ENCODE results near the gene RABGGTA.

RABGGTA gene

DNA sequence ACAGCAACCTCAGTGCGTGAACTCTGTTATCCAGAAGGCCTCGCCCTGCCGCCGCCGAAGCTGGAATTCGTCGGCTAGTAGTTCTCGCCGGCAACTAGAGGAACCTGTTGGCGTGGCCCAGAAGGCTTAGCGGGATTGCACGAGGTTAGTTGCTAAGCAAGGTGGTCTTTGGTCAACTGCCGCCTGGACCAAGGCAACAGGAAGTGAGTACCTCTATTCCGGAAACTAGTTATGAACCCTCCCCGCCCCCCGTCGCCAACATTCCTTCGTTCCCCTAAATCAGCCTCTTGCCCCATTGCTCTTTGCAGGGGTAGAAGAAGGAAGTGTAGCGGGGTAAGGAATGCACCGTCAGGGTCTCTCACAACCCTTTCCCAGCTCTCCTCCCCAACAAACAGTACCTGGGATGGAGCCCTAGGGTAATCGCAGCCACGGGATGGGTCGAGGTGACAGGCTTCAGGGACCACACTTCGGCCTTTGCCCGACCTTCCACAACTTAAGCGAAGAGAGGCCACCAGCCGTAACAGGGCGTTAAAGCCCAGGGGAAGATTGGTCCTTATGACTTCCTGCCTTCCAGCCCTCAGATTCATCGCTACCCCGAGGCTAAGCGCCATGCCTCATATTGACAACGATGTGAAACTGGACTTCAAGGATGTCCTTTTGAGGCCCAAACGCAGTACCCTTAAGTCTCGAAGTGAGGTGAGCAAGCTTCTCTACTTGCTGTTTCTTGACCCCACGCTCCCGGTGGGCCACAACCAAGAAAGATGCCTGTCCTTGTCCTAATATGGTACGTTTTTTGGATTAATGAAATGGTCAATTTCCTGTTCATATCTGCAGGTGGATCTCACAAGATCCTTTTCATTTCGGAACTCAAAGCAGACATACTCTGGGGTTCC, 38.5 kb downstream of the RABGGTA start, which contains the start of gene GMPR2:
Gene GMPR2, plus strand, starts transcription at position 285 of the 893 bp plus-strand sequence. Its CDS starts 325 bp downstream, at position 610.
- peak within 1 kb of the TSS; percentile 67 for H3K4me3 ChIP-seq (ENCODE audit: severe bottlenecking)
- peak; percentile 55 for ATAC-seq (ENCODE audit: low read depth)
- peak within 1 kb of the TSS; percentile 76 for H3K27ac ChIP-seq (ENCODE audit: poor library complexity, severe bottlenecking)
- H3K27me3 ChIP-seq (ENCODE audit: insufficient read depth, poor library complexity, severe bottlenecking): no peaks in the 10 kb centered on the region
- H3K9me3 ChIP-seq (ENCODE audit: severe bottlenecking): no peaks in the 10 kb centered on the region
- no peak for TF ChIP-seq CTCF (IDR thresholded peaks at IDR 0.05; ENCODE audit: poor library complexity, severe bottlenecking)
- H3K36me3 ChIP-seq (ENCODE audit: low read depth): peaks cover 68% of the 10 kb centered on the region
- H3K4me1 ChIP-seq (ENCODE audit: insufficient read depth, poor library complexity, severe bottlenecking): peaks cover 14% of the 10 kb centered on the region
- DNase-seq (ENCODE audit: low spot score): no peak

DNA sequence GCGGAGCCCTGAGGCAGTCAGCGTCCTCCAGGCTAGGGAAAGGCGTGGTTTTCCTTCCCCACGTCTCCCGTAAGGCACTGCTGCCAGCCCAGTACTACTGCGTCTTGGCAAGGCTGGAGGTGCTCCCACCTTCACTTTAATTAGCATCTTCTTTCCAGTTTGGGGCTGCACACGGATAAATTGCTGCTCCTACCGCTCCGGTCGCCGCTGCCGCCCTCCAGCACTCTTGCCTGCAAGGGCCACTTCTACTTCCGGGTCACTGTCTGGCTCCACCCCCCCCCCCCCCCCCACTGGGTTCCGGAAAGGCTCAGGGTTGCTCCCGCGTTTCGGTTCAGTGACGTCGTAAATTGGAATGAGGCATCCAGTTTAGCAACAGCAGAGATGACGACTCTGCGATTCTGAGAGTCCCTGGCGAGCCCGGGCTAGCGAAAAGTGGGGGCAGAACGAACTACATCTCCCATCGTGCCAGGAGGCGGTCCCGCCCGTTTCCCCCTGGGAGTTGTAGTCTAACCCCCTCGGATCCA, 39.2 kb downstream of the RABGGTA start, which contains the start of gene NEDD8:
Gene NEDD8, minus strand, starts transcription at position 247 of the 524 bp plus-strand sequence. Its CDS starts 100 bp downstream, at position 147.
- no peak for TF ChIP-seq CTCF (IDR thresholded peaks at IDR 0.05; ENCODE audit: poor library complexity, severe bottlenecking)
- Histone ChIP-seq H3K4me3 (ENCODE audit: severe bottlenecking) (peak within 1 kb of the TSS; percentile 67), H3K27me3 (ENCODE audit: insufficient read depth, poor library complexity, severe bottlenecking) (no peaks in the 10 kb centered on the region), H3K4me1 (ENCODE audit: insufficient read depth, poor library complexity, severe bottlenecking) (peaks cover 18% of the 10 kb centered on the region), H3K27ac (ENCODE audit: poor library complexity, severe bottlenecking) (peak within 1 kb of the TSS; percentile 76), H3K9me3 (ENCODE audit: severe bottlenecking) (no peaks in the 10 kb centered on the region), H3K36me3 (ENCODE audit: low read depth) (peaks cover 68% of the 10 kb centered on the region)
- peak; percentile 99 for DNase-seq (ENCODE audit: low spot score)
- ATAC-seq (ENCODE audit: low read depth): peak; percentile 88

DNA sequence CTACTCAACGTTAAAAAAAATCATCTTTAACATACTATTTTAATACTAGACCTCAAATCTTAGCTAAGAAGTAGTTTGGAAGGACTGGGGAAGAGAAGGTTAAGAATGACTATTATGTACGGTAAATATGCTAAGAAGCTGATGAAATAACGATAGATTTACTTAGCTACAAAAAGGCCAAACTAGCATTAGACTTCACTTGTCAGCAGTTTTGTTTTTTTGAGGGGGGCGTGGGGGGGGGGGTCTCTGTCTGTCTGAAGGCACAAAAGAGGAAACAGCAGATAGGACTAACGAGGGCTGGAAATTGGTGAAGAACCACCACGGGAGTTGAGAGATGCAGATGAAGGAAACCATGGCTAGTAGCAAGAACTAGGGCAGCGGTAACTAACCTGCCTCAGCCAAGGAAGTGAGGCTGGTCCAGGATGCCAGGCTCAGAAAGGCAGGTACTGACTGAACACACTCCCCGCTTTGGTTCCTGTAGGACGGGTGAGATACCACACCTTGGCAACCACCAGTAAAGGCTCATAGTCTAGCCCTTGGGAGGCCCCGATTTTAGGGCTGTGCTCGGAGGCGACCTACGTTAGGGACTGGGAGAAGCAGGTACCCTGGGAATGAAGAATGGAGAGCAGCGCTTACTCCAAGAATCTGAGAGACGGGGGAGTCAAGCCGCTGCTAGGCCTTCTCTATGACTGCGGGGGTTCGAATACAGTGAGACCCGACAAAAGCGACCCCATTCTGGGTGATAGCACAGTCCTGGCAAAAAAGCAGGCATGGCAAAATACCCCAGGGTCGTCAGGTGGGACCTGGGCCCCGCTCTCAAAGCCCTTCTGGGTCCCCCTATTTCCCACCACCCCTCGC, 39.9 kb downstream of the RABGGTA start:
- Histone ChIP-seq H3K4me3 (ENCODE audit: severe bottlenecking) (peak overlapping the region; percentile 67), H3K27ac (ENCODE audit: poor library complexity, severe bottlenecking) (peak overlapping the region; percentile 76), H3K9me3 (ENCODE audit: severe bottlenecking) (no peaks in the 10 kb centered on the region), H3K4me1 (ENCODE audit: insufficient read depth, poor library complexity, severe bottlenecking) (peaks cover 25% of the 10 kb centered on the region), H3K36me3 (ENCODE audit: low read depth) (peaks cover 68% of the 10 kb centered on the region), H3K27me3 (ENCODE audit: insufficient read depth, poor library complexity, severe bottlenecking) (no peaks in the 10 kb centered on the region)
- ATAC-seq (ENCODE audit: low read depth) (peak; percentile 20), DNase-seq (ENCODE audit: low spot score) (peak; percentile 76)
- no peak for TF ChIP-seq CTCF (IDR thresholded peaks at IDR 0.05; ENCODE audit: poor library complexity, severe bottlenecking)

DNA sequence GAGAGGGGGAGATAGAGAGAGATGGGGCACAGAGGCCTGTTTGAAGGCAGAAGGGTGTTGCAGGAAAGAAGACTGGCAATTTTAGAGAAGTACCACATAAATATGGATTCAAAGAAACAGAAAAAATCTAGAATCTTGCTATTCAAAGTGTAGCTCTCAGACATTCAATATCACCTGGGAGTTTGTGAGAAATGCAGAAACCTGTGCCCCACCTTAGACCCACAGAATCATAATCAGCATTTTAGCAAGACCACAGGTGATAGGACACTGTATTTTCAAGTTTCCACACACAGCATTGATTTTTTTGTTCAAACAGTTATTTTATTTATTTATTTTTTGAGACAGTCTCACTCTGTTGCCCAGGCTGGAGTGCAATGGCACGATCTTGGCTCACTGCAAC, 42.5 kb downstream of the RABGGTA start:
- no peaks in the 10 kb centered on the region for H3K27me3 ChIP-seq (ENCODE audit: insufficient read depth, poor library complexity, severe bottlenecking)
- H3K9me3 ChIP-seq (ENCODE audit: severe bottlenecking): no peaks in the 10 kb centered on the region
- no peak for ATAC-seq (ENCODE audit: low read depth)
- no peak for DNase-seq (ENCODE audit: low spot score)
- H3K4me1 ChIP-seq (ENCODE audit: insufficient read depth, poor library complexity, severe bottlenecking): peaks cover 42% of the 10 kb centered on the region
- peaks cover 60% of the 10 kb centered on the region for H3K36me3 ChIP-seq (ENCODE audit: low read depth)
- no peak overlapping the region for H3K4me3 ChIP-seq (ENCODE audit: severe bottlenecking)
- H3K27ac ChIP-seq (ENCODE audit: poor library complexity, severe bottlenecking): no peak overlapping the region
- TF ChIP-seq CTCF (IDR thresholded peaks at IDR 0.05; ENCODE audit: poor library complexity, severe bottlenecking): no peak
